ENCODE results near the gene MARCOL.

DNA sequence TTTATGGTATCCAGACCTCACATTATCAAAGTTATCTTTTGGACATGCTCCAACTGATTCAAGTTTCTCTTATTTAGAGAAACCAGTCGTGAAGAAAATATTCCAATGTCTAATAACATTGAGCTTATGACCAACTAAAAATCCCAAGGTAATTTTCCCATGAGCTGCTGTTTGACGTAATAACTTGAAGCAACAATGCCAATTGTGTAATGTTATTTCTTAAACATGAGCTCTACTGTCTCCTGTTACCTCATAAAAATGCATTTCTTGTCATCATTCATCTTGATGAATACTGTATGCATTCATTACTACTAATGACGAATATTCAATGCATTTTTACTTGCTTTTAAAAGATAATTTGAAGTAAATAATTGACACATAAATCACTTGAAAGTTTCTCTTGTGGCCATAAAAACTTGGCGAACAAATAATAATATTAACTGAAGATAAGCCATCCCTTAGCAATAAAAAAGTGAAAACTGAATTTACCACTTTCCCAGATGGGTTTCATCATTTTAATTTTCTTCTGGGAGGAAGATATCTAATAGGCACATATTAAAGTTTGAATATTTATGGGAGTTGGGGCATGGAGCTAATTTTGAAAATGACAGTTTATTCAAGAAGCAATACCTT lies 424 bp upstream of the MARCOL start:
- TF ChIP-seq, protein P1, sequence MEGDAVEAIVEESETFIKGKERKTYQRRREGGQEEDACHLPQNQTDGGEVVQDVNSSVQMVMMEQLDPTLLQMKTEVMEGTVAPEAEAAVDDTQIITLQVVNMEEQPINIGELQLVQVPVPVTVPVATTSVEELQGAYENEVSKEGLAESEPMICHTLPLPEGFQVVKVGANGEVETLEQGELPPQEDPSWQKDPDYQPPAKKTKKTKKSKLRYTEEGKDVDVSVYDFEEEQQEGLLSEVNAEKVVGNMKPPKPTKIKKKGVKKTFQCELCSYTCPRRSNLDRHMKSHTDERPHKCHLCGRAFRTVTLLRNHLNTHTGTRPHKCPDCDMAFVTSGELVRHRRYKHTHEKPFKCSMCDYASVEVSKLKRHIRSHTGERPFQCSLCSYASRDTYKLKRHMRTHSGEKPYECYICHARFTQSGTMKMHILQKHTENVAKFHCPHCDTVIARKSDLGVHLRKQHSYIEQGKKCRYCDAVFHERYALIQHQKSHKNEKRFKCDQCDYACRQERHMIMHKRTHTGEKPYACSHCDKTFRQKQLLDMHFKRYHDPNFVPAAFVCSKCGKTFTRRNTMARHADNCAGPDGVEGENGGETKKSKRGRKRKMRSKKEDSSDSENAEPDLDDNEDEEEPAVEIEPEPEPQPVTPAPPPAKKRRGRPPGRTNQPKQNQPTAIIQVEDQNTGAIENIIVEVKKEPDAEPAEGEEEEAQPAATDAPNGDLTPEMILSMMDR (IDR thresholded peaks at IDR 0.05 in 2 of 3, conservative IDR thresholded peaks at IDR 0.05 in 1 of 3; ENCODE audit: borderline replicate concordance in 1 of 3, insufficient read depth in 1 of 3, low read depth in 2 of 3, low read length in 2 of 3), result no peak
- TF ChIP-seq, protein P2, sequence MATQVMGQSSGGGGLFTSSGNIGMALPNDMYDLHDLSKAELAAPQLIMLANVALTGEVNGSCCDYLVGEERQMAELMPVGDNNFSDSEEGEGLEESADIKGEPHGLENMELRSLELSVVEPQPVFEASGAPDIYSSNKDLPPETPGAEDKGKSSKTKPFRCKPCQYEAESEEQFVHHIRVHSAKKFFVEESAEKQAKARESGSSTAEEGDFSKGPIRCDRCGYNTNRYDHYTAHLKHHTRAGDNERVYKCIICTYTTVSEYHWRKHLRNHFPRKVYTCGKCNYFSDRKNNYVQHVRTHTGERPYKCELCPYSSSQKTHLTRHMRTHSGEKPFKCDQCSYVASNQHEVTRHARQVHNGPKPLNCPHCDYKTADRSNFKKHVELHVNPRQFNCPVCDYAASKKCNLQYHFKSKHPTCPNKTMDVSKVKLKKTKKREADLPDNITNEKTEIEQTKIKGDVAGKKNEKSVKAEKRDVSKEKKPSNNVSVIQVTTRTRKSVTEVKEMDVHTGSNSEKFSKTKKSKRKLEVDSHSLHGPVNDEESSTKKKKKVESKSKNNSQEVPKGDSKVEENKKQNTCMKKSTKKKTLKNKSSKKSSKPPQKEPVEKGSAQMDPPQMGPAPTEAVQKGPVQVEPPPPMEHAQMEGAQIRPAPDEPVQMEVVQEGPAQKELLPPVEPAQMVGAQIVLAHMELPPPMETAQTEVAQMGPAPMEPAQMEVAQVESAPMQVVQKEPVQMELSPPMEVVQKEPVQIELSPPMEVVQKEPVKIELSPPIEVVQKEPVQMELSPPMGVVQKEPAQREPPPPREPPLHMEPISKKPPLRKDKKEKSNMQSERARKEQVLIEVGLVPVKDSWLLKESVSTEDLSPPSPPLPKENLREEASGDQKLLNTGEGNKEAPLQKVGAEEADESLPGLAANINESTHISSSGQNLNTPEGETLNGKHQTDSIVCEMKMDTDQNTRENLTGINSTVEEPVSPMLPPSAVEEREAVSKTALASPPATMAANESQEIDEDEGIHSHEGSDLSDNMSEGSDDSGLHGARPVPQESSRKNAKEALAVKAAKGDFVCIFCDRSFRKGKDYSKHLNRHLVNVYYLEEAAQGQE (IDR thresholded peaks at IDR 0.05; ENCODE audit: low read depth), result no peak
- no peak for TF ChIP-seq ZNF274 (IDR thresholded peaks at IDR 0.05; ENCODE audit: low read depth, low read length)
- TF ChIP-seq, protein P3, sequence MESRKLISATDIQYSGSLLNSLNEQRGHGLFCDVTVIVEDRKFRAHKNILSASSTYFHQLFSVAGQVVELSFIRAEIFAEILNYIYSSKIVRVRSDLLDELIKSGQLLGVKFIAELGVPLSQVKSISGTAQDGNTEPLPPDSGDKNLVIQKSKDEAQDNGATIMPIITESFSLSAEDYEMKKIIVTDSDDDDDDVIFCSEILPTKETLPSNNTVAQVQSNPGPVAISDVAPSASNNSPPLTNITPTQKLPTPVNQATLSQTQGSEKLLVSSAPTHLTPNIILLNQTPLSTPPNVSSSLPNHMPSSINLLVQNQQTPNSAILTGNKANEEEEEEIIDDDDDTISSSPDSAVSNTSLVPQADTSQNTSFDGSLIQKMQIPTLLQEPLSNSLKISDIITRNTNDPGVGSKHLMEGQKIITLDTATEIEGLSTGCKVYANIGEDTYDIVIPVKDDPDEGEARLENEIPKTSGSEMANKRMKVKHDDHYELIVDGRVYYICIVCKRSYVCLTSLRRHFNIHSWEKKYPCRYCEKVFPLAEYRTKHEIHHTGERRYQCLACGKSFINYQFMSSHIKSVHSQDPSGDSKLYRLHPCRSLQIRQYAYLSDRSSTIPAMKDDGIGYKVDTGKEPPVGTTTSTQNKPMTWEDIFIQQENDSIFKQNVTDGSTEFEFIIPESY (IDR thresholded peaks at IDR 0.05; ENCODE audit: extremely low read depth, insufficient replicate concordance, low read length), result no peak
- no peak for TF ChIP-seq CEBPB (IDR thresholded peaks at IDR 0.05; ENCODE audit: low read depth)
- TF ChIP-seq POLR2AphosphoS5 (IDR thresholded peaks at IDR 0.05; ENCODE audit: low read depth, low read length), result no peak
